ENCODE measurements around the gene MAST1.

GRCh38 chr19:12880551-12881171 is 42.3 kb downstream of the MAST1 start:
- TF ChIP-seq CTCF (IDR thresholded peaks at IDR 0.05; ENCODE audit: low read length) (no peak), EZH2 (optimal IDR thresholded peaks at IDR 0.05; ENCODE audit: low read depth, low read length) (no peak), EZH2phosphoT487 (IDR thresholded peaks at IDR 0.05; ENCODE audit: low read length) (no peak)

Data from MM.1S (cell line).